HFF-Myc (cell line): ENCODE measurements around the gene IQCC.

Experiments used
- DNase-seq: peaks from one replicate; pipeline ENCODE4 v3.0.0-alpha.2; 2011; ENCODE audit warnings: low read depth; ENCODE audit errors: extremely low read depth
- H3K4me3 ChIP-seq: replicated peaks from 2 replicates; pipeline ENCODE4 v1.5.1; 2011; ENCODE audit warnings: low read depth, mild to moderate bottlenecking, control low read depth, low read length
- TF ChIP-seq, protein P1 (sequence below): IDR thresholded peaks from 2 replicates; pipeline ENCODE4 v1.5.1; 2012; ENCODE audit warnings: mild to moderate bottlenecking, low read depth, low read length, control low read depth; ENCODE audit errors: missing control alignments

IQCC gene

DNA sequence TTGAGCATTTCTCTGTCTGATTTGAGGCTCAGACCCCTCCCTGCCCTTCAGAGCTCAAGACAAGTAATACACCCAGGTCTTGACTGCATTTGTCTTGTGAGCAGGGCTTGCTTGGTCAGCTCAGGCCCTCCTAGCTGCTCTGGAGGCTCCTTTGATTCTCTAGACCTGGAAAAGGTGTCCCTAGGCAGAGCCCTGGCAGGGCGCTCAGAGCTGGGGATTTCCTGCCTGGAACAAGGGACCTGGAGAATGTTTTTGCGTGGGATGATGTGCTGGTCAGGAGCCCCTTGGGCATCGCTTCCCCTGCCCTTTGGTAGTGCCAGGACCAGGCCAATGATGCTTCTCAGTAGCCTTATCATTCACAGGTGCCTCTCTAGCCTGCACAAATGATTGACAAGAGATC is 9.9 kb upstream of the IQCC start:
- TF ChIP-seq, protein P1, sequence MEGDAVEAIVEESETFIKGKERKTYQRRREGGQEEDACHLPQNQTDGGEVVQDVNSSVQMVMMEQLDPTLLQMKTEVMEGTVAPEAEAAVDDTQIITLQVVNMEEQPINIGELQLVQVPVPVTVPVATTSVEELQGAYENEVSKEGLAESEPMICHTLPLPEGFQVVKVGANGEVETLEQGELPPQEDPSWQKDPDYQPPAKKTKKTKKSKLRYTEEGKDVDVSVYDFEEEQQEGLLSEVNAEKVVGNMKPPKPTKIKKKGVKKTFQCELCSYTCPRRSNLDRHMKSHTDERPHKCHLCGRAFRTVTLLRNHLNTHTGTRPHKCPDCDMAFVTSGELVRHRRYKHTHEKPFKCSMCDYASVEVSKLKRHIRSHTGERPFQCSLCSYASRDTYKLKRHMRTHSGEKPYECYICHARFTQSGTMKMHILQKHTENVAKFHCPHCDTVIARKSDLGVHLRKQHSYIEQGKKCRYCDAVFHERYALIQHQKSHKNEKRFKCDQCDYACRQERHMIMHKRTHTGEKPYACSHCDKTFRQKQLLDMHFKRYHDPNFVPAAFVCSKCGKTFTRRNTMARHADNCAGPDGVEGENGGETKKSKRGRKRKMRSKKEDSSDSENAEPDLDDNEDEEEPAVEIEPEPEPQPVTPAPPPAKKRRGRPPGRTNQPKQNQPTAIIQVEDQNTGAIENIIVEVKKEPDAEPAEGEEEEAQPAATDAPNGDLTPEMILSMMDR = no peak
- no peak for DNase-seq
- no peak overlapping the region for H3K4me3 ChIP-seq

DNA sequence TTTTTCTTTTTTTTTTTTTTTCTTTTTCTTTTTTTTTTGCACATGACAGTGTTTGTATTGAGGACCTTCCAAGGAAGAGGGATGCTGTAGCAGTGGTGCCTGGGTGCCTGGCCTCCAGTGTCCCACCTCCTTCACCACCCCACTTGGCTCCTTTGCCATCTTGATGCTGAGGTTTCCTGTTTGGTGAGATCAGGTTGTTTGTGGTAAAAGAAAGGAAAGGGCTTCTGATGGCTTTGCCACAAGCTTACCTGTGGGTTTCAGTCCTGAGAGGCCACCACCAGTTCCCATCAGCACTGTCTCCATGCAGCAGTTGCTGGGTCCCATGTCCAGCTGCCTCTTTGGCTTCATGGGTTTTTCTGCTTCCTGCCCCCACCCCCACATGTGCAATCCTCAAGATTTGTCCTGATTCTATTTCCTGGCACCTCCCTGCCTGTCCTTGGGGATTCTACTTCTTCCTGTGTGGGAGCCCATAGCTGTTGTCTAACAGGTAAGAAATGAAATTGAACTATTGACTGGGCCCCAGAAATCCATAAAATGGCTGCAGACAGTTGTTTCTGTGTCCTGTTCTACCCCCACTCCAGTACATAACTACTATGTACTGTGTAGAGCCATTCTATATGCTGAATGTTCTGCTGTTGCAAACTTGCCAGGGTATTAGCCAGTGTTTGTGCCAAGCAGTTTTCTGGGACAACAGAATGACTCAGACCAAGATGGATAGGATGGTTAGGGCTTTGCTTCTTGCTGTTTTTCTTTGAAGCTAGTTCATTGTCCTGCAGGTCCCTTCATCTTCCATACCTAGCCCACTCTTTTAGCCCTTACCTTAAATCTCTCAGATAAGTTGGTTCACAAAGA is 9.3 kb upstream of the IQCC start:
- TF ChIP-seq, protein P1 = no peak
- no peak overlapping the region for H3K4me3 ChIP-seq
- no peak for DNase-seq

DNA sequence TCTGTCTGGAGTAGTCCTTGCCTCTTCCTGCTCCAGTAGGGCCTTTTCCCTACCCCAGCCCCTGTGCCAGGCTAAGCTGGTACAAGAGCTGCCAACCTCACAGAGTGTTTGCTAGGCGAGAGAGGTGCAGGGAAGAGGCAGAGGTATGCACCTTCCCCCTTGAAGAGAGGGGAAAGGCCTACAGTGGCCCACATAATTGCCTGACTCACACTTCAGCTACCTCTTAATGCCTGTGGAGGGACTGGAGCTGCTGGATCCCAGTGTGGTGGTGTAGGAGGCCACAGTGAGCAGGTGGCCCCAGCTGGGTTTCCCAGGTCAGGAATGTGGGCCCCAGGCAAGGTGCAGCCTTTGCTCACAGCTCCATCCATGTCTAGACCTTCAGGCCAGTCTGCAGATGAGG is 8.4 kb upstream of the IQCC start:
- no peak overlapping the region for H3K4me3 ChIP-seq
- TF ChIP-seq, protein P1 = no peak
- no peak for DNase-seq

DNA sequence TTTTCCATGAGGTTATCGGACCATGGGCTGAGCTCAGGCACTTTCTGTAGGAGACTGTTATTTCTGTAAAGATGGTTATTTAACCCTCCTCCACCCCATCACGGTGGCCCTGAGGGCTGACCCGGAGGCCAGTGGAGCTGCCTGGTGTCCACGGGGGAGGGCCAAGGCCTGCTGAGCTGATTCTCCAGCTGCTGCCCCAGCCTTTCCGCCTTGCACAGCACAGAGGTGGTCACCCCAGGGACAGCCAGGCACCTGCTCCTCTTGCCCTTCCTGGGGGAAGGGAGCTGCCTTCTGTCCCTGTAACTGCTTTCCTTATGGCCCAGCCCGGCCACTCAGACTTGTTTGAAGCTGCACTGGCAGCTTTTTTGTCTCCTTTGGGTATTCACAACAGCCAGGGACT is 7.6 kb upstream of the IQCC start:
- DNase-seq = no peak

DNA sequence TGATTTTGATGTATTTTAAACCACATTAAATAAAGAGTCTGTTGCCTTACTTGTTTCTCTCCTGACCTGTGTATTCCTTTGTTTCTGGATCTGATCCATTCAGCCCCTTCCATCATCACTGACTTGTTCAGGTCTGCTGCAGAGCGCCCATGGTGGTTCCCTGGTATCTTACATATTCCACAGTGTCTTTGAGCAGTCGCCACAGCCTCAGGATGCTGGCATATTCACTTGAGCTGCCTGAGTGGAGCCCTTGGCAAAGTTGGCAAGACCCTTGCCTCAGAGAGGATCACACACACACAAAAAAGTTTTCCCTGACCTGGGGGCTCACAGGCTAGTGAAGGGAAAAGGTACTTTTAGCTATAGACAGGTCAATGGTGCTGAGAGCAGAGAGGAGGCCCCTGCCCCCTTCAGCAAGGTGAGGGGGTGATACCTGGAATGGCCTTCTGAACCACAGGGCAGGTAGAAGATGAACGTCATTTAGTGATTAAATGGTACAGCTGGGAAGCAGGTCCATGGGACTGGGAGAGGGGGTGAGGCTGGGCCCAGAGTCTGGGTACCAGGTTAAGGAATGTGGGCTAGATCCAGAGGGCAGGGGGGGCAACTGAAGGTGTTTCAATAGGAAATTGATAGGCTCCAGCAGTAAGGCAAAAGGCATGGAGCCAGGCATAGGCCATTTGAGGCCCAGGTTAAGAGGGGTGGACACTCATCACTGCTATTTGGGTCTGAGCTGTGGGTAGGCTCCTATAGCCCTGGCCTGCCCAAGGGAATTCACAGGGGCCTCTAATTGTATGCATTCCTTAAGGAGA is 7.0 kb upstream of the IQCC start:
- TF ChIP-seq, protein P1 = no peak
- no peak overlapping the region for H3K4me3 ChIP-seq
- DNase-seq = no peak

More for the DNA sequence above, 7.6 kb upstream of the IQCC start:
- TF ChIP-seq, protein P1 = no peak
- H3K4me3 ChIP-seq = no peak overlapping the region

DNA sequence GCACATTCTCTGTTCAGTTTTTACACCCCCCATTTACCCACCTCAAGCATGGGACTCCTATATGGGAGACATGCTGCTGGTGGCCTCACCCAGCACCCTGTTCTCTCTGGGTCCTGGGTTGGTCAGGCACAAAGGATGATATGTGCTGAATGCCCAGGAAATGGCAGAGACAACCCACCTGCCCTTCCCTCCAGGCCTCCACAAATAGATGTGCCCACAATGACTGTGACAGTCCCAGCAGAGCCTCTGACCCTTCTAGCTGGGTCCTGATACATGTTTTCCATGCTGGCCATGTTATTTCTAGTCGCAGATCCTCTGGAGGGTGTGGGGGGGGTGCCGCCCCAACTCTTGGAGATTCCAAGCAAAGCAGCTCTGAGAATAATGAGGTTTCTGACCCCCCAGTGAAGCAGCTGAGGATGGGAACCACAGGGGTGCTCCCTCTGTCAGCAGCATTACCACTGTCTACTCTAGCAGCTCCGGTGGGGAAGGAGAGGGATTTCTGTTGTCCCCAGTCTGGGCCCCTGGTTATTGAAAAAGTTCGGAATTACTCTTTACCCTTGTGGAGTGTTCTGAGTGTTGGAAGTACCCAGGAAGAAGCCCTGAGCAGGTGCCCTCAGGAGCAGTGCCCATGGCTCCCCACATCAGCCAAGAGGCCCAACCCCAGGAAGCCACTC is 6.3 kb upstream of the IQCC start:
- DNase-seq = no peak
- TF ChIP-seq, protein P1 = no peak
- no peak overlapping the region; the same call in 1 of the 2 replicates for H3K4me3 ChIP-seq
